CD4-positive, alpha-beta T cell treated with Interleukin-21 for 1 hour (primary cell): ENCODE measurements around the gene SIDT2.
"Not testable (repeated sequence)": the region's sequence is repeated elsewhere in the genome, so short reads cannot be mapped to it uniquely, and the experiment has no call there.

Experiments
- DNase-seq: peaks from one replicate; pipeline ENCODE4 v3.0.0-alpha.2; 2020

SIDT2 gene

DNA sequence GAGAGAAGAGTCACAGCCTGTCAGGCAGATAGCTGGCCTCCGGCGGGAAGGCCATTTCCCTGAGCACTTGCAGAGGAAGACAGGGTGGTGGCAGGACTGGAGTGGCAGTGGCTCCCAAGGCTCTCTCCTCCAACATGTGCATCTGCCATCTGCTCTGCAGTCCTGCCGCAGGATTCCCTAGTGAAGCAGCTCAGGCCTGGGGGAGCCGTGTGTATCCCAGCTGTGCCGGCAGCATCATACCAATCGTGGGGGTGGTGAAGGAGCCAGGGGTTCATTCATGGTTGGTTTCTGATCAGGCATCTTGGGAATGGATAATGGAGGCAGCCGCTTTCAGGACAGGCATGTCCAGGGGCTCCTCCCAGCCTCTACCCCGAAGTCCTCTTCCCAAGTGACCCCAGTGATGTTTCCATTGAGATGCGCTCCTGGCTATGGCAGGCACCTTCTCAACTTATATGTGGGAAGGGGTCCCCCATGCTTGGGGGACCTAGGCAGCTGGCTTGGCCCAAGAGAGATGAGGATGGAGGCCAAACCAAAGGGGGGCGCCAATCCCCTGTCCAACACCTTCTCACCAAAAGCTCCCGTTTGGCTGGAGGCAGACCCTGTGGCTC, 26.8 kb downstream of the SIDT2 start:
- DNase-seq = no peak

DNA sequence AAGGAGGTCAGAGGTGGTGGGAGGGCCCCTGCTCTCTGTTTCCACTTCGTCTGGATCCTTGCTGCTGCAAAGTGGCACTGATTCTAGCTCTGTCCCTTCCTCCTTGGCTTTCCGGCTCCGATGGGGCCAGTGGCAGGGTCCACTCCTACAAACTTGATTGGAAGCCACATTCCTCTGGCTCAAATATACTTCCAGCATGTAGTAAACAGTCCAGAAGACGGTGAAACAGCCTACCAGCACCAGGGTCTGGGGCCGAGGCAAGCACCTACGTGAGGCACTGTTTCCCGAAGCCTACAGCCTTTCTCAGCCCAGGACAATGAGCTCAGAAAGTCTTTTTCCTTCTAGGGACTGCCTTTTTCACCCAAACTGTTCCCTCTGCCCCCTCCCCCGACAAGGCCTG, 27.6 kb downstream of the SIDT2 start:
- DNase-seq = not testable (repeated sequence)

DNA sequence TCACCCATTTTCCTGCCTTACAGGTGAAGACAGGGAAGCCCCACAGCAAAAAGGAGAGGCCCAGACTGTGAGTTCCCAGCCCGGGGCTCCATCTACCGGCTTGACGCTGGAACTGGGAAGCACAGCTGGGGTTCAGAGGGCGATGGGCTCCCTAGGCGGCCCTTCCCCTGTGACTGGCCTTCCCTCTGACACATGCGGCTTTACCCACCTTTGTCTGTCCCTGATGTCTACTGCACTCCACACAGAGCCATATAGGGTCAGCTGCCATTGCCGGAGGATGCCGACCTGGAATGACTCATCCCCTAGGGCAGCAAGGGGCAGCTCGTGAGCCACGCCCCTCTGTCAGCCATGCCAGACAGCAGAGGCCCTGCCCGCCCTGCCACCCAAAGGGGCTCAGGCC, 28.3 kb downstream of the SIDT2 start:
- DNase-seq = not testable (repeated sequence)

DNA sequence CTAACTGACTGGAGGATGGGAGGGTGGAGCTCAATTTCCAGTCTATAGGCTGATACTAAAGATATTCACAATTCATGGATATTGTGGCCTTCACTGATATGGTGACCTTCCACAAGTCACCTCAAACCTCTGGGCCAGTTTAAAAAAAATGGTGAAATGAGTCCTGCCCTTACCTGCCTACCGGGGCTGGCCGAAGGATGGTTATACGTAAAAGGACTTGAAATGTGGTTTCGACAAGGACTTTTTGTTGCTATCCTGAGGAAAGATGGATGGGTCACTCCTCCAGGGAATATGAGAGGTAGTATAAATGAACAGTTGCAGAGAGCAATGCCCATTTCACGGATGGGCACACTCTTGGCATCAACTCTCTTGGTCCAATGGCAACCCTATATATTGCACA, 28.9 kb downstream of the SIDT2 start:
- DNase-seq = not testable (repeated sequence)

DNA sequence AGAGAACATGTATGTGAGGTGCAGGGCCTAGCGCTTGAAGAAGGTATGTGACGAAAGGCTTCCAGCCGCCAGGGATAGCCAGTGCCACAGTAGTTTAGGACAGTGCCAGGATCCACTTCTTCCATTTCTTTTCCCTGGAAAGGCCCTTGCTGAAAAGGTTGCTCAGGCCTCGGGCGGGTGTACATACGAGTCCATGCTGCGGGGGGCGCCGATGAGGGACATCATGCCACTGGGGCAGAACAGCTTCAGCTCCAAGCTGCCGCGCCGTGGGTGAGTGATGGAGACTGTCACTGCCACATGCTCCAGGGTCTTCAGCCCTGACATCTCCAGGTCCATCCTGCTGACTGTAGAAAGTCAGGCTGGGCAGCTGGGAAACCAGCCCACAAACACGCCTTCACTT, 30.2 kb downstream of the SIDT2 start:
- DNase-seq = not testable (repeated sequence)

DNA sequence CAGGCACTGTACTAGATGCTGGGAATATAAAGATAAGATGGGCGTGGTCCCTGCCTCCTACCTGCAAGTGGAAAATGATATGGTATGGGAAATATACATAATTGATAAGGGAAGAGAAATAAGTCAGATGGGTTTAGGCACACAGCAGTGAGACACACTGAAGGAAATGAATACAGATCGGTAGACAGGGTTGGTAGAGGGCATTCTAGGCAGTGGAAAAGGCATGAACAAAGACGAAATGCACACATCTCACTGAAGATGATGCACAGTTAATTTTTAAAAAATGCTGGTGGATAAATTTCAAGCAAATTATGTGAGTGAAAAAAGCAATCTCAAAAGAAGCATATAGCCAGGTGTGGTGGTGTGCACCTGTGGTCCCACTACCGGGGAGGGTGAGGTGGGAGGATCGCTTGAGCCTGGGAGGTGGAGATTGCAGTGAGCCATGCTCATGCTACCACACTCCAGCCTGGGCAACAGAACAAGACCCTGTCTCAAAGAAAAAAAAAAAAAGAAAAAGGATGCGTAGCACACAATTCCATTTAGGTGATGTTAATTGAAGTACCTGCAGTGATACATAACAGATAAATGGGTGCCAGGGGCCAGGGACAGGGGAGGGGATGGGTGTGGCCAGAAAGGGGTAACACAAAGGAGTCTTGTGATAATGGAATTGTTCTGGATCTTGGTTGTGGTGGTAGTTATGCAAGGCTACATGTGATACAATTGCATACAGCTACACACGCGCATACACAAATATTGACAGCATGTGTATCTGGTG, 31.0 kb downstream of the SIDT2 start:
- DNase-seq = not testable (repeated sequence)

DNA sequence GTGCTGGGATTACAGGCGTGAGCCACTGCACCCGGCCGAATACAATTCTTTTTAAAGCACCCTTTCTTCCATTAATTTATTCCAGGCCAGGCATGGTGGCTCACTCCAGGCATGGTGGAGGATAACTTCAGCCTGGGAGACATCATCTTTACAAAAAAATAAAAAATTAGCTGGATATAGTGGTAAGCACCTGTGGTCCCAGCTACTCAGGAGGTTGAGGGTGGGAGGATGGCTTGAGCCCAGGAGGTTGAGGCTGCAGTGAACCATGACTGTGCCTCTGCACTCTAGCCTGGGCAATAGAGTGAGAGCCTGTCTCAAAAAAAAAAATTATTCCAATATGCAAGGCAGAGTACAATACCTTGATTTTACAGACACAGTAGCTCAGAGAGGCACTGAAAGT, 32.1 kb downstream of the SIDT2 start:
- DNase-seq = no peak

DNA sequence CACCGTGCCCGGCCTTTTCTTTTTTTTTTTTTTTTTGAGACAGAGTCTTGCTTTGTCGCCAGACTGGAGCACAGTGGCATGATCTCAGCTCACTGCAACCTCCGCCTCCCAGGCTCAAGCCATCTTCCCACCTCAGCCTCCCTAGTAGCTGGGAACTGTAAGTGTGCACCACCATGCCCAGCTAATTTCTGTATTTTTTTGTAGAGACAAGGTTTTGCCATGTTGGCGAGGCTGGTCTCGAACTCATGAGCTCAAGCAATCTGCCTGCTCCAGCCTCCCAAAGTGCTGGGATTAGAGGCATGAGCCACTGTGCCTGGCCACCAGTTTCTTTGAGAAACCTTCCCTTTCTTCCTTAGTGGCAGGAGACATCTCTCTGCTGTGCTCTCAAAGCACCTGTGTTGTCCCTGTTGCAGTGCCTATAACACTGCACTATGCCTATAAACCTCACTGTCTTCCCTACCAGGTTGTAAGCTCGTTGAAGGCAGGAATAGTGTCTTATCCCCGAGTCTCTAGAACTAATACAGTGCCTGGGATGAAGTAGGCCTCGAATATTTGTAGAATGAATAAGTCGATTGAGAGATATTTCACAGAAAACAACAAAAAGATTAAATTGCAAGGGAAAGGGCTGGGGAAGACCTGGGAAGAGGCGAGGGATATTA, 34.3 kb downstream of the SIDT2 start:
- no peak for DNase-seq

DNA sequence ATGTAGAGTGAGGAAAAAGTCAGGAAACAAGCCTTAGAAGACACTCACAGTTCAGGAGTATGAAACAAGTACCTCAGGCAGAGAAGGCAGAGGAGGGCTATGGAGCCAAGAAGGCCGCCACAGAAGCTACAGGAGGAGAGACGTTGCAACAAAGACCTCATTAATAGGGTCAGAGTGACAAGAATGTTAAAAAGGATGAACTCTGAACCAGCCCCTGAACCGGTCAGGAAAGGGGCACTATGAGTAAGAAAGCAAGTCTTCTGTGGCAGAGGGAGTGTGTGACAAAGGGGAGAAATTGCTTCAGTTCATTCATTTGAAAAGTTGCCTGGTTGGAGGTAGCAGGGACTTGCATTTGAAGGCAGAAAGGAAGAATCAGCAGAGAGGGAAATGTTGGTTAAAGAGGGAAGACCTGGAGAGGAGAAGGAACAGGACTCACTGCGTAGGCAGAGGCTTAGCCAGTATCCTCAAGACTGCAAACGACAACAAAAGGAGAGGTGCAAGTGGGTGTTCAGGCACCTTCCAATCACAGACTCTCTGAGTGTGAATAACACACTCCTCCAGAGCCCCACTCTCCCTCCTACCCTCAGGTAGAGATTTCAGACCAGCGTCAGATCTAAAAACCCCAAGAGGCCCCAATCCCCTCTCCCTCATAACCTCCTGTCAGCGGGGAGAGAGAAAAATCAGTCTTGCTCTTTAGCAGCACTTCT, 36.0 kb downstream of the SIDT2 start:
- DNase-seq = no peak

DNA sequence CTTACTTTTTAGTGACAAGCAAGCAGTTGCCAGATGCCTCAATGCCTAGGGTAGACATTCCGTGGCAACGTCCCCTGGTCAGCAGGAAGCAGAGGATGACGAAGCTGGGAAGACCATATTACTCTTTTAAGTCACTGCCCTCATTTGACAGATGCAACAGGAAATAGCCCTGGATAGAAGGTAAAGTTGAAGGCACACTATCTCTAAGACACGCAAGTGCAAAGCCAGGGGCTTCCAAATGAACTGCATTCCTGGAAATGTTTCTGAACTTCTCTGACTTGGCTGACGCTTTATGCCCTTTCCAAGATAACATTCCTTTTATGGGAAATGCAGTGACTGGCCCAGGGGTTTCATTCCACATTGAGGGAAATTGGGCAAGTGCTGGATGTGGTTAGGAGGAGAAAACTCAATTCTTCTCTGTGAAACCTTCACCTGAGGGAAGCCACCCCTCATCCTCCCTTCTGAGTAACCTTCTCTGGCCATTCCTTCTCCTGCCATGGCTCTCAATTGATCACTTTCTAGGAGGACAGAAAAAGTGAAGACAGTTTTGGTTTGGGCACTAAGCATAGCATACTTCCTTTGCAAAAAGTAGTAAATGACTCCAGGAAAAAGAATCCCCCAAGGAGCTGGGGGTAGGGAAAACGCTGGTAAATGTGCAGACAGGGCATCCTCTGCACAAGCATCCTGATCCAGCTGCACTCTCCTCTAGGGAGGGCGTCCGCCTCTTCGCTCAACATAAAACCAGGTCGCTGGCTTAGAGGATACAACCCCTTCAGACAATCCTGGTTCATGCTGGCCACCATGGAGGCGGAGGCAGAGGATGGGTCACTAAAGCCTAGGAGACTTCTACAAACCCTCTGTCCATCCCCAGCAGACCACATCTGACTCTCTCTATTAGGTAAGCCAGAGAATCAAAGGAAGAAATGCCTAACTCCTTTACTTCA, 38.9 kb downstream of the SIDT2 start:
- DNase-seq = no peak

DNA sequence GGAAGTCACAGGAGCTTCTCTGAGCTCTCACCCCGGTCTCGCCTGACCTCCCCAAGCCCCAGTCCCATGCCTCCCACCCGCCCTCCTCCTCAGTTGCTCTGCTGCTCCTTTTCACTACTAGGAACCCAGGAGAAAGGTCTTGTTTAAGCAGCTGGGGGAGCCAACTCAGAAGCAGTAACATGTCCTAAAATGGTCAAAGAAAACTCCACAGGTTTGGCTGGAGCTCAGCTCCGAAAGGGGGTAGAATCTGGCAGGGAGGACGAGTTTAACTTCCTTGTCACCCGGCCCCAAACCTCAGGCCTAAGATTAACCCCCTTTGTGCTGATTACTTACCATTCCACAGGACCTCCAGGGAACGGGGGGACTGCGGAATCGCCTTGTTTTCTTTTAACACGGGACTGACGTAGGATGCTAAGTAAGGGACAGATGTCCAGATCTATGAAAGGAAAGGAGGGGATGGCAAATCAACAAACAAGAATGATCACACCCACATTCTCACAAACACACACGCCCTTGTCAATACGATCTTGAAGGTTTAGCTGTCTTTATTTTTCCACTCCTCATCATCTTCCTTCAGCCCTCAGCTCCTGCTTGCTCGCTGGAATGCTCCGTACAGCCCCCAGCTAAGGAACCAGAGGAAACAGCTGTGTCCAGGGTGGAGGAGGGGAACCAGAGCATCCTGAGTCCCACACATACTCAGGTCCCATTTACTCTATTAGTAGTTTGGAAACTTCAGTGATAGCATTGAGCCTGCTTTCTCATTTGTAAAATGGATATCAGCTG, 39.8 kb downstream of the SIDT2 start:
- DNase-seq = no peak

DNA sequence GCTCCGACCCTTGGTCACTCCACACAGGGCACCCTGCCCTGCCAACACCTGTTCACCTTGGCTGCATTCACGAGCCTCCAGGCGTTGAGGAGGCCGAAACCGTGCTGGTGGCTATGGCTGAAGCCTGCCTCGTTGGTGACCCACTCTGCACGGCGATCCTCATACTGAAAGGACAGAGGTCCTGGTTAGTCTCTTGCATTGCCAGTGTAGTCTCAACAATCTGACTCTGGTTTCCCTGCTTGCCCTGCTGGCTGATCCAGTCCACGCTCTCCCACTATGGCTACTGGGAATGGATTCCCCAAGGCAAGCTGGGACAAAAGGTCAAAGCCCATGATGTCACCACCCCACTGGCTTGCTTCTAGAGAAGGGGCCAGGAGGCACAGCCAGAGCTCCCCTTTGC, 40.5 kb downstream of the SIDT2 start:
- no peak for DNase-seq

DNA sequence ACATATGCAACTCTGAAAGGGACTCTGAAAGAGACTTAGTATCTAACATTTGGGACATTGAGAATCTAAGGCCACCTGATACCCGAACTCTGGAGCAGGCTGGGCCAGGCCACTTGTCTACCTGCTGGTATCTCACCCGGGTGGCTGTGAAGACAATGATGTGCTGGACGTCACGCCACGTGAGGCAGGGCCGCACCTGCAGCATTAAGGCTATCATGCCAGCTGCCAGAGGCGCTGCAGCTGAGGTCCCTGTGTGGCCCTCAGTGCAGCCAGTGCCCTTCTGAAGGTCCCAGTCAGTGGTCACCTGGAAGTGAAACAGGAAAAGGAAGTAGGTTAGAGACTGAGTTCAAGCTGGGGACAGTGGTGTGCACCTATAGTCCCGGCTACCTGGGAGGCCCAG, 40.9 kb downstream of the SIDT2 start:
- no peak for DNase-seq

DNA sequence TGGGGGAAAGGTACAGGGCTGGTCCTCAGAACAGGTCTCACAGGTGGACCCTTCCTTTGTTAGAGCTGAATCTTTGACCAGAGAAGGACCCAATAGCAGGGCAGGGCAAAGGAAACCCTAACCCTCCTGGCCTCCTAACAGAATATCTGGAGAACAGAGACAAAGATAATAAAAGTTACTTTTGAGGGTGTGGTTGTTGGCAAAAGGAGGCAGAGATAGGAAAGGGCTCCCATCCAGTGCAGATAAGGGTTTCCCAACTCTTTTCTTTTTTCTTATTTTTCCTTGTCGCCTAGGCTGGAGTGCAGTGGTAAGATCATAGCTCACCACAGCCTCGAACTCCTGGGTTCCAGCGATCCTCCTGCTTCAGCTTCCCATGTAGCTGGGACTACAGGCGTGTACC, 41.5 kb downstream of the SIDT2 start:
- no peak for DNase-seq

DNA sequence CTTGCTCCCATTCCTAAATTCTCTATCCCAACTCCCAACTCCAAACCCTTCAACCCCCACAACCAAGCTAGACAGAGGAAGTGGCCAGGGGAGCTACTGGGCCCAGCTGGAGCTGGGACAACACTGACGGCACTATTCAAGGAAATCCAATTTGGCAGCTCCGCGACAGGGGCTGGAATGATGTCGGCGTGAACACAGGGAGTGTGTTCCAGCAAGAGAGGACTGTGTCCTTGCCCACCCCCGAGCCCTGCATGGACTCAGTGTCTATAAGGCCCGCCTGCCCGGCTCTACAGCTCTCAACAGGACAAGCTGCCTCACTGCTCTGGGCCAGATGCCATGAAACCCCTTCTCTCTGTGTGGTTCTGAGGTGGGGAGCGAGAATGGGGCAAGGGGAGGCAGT, 42.0 kb downstream of the SIDT2 start:
- no peak for DNase-seq

DNA sequence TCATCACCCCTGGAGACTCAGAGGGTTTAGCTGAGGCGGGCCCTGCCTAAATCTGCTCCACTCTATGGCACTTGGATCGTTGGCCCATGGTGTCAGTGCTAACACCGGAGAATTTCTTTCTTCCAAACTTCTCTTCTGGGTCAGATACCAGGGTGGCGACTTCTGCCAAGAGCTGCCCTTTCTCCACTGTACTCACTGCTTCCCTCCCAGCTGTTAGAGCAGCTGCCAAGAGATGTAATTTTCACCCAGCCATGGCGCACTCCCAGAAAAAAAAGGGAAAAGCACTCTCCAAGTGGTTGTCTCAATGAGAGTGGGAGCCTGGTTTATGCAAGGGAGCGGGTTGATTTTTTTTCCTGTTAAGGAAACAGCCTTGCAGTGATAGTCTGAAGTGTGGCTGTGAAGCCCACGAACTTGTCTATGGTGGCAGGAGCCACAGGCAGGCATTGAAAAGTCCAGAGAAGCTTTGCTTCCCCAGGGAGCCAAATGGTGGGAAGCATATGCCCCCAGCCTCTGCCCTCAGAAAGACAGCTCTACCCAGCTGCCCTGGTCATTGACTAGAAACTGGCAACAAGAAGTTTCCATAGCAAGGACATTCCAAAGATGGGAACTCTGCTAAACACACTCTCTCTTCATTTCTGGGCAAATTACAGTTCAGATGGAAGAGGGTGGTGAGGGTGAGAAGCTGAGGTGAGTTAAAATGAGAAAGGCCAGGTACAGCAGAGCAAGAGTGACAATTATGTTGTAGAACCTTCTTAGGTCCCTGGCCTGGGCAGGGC, 42.6 kb downstream of the SIDT2 start:
- no peak for DNase-seq

DNA sequence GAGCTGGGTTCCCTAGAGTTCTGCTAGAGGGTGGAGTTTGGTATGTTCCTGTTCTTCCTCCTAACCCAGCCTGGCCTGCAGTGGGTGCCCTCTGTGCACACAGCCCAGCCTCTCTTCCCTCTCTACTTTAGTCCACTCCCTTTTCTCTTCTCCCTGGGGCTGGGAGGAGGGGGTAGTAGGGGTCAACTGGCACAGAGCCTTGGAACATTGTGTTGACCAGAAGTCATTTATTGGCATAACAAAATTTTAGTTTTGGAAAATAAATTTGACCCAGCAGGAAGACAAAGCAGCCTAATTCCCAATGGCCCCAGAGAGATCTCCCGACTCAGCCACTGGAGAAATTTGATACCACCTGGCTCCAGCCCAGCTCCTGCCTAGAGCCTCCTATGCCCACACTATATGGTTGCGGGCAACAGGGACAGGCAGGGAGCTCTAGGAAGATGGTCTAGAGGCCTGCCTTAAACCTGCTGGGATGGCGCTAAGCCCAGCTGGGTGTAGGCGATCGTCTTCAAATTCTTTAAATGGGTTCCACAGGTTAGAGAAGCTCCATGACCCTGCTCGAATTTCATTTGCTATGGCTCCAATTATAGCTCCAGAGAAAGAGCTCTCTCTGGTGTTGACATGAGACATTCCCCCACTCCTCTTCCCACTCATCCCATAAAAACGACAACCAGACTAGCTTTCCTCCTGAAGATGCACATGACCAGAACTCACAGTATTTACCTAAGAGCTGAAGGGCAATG, 43.4 kb downstream of the SIDT2 start:
- no peak for DNase-seq

DNA sequence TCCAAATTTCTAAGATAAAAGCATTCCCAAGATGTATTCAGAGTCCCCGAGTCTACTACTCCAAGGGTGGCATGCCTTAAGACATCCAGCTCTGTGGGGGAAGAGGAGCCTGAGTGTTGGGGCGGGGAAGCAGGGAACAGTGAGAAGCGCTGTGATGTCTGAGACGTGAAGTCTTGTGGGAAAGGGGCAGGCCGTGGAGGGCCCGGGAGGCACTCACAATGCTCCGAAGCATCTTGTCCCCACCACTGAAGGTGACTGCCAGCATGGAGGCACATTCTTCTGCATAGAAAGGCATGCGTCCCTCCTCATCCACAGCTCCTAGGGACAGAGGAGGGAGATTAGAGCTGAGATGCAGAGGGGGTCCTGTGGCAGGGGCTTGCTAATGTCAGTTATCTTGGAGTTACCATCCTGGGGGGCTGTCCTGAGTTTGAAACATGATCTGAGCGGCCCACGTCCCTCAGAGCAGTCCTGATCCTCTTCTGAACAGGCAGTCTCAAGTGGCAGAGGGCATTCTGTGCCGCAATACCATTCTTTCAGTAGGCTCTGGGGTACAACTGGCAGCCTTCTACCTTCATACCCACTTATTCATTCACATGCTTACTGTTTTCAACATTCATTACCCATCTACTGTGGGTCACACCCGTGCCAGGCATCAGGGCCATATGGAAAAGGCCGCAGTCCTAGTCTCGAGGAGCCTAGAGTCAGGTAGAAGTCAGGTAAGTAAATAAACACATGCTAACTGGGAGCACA, 44.6 kb downstream of the SIDT2 start:
- no peak for DNase-seq
